RWPE1 (cell line): ENCODE measurements around the gene ZNF169.
"Not testable (repeated sequence)": the region's sequence is repeated elsewhere in the genome, so short reads cannot be mapped to it uniquely, and the experiment has no call there.

ENCODE experiments used
- CTCF ChIA-PET: fragments of 350-600 bp; sonication (Branson Sonifier 250); formaldehyde crosslinking; extraction: SDS; loops from one replicate; lab custom pipeline; 2021; lab: Yijun Ruan, JAX
- POLR2A ChIA-PET: fragments of 400-600 bp; formaldehyde crosslinking; extraction: SDS; loops from one replicate; lab custom pipeline; 2020; ENCODE audit warnings: antibody characterized with exemption; ENCODE audit not compliant: low non-redundant PET; lab: Yijun Ruan, JAX
- DNase-seq: peaks from one replicate; pipeline ENCODE4 v3.0.0; 2012; ENCODE audit warnings: low spot score
- H3K27ac ChIP-seq: fragments of 450-650 bp; 2 replicates; pipeline ENCODE4 v1.5.1; 2017
- CTCF ChIP-seq: fragments of 450-650 bp; conservative IDR thresholded peaks from 2 replicates; pipeline ENCODE4 v1.5.1; 2017; ENCODE audit warnings: low read depth, mild to moderate bottlenecking

The ZNF169 gene

GRCh38 chr9:94301583-94301982, 42.5 kb downstream of the ZNF169 start:
- TF ChIP-seq CTCF: no peak

GRCh38 chr9:94302426-94302825, 43.3 kb downstream of the ZNF169 start:
- TF ChIP-seq CTCF: no peak
- DNase-seq: no peak
- ChIA-PET CTCF (no interaction called here), POLR2A (no interaction called here)
- H3K27ac ChIP-seq: no peak overlapping the region

More at GRCh38 chr9:94301583-94301982, 42.5 kb downstream of the ZNF169 start:
- no peak overlapping the region for H3K27ac ChIP-seq
- ChIA-PET POLR2A (no interaction called here), CTCF (no interaction called here)
- DNase-seq: no peak

GRCh38 chr9:94303321-94303720, 44.2 kb downstream of the ZNF169 start:
- TF ChIP-seq CTCF: no peak
- H3K27ac ChIP-seq: no peak overlapping the region
- no peak for DNase-seq
- CTCF ChIA-PET: interaction anchor here (0.6 kb wide), 1 partner anchor 298 kb away, joined by 3 read pairs; no protein-coding TSS in a partner anchor
- POLR2A ChIA-PET: no interaction called here

- H3K27ac ChIP-seq, CTCF ChIA-PET, DNase-seq, POLR2A ChIA-PET: not testable (repeated sequence)
These were observed 56.2 kb downstream of the ZNF169 start for GRCh38 chr9:94315034-94315984.

DNA sequence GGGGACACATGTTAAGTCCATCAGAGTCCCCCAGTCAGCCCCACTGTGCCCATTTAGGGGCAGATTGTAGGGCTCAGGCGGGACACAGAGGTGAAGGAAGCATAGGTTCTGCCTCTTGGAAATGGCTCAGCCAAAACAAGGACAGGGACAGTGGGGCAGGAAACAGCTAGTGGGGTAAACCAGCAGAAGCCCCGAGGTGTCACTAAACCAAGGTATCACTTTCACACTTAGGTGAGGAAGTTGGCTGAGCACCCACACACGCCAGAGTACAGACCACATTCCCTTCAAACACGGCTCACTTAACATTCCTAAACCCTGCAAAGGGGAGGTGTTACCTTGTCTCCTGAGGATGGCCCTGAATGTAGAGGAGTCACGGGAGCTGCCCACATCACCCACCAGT, 57.1 kb downstream of the ZNF169 start:
- POLR2A ChIA-PET, DNase-seq, CTCF ChIA-PET, H3K27ac ChIP-seq: not testable (repeated sequence)

GRCh38 chr9:94317949-94318657, 59.0 kb downstream of the ZNF169 start:
- POLR2A ChIA-PET, CTCF ChIA-PET, DNase-seq, H3K27ac ChIP-seq: not testable (repeated sequence)

DNA sequence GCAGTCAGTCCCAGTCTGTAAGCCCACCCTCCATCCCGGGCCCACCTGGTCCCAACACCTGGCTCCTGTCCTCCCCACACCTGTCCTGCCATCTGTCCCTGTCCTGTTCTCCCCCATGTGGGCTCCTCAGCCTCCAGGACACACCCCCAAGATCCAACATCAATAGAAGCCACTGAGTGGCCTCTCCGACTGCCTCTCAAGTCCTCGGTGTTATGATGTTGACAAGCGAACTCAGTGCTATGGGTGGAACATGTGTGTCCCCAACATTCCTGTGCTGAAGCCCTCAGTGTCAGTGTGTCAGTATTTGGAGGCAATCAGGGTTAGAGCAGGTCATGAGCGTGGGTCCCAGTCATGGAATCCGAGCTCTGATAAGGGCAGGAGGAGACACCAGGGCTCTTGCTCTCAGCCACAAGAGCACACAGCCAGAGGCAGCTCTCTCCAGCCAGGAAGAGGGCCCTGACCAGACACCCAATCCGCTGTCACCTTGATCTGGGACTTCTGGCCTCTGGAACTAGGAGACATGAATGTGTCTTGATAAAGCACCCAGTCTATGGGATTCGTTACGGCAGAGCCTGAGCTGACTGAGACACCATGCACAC, 63.3 kb downstream of the ZNF169 start:
- H3K27ac ChIP-seq, DNase-seq, CTCF ChIA-PET, POLR2A ChIA-PET: not testable (repeated sequence)

DNA sequence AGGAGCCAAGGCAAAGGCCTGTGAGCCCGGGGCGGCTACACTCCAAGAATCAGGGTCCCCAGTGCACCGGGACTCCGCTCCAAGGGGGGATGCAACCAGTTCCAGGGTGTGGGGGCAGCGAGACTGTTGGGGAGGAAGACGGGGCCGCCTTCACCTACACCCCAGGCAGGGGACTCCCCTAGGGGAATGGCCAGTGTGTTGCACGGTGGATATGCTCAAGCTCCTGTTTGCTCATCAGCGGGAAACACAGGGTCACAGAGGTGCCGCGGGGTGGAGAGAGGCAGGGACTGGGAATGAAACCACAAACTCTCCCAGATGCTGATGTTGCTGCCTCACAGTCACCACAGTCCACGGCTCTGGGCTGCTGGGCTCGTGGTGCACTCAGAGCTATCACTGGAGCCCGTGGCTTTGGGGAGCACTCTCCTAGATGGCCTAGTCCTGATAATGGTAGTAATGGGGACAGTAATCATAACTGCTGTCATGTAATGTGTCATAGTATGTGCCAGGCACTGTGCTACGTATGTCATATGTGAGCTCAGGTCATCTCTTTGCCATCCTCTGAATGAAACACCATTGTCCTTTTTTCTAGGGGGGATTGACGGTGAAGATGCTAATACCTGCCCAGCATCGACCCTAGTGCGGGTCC, 64.2 kb downstream of the ZNF169 start:
- DNase-seq, CTCF ChIA-PET, POLR2A ChIA-PET, H3K27ac ChIP-seq: not testable (repeated sequence)

- CTCF ChIA-PET, DNase-seq, POLR2A ChIA-PET, H3K27ac ChIP-seq: not testable (repeated sequence)
These were observed 66.5 kb downstream of the ZNF169 start for GRCh38 chr9:94325583-94325982.

GRCh38 chr9:94328544-94328943, 69.4 kb downstream of the ZNF169 start, which contains the start of gene NUTM2F:
NUTM2F (minus strand) TSS chr9:94328644; CDS start chr9:94328623, 21 bp downstream.
- CTCF ChIA-PET, POLR2A ChIA-PET, H3K27ac ChIP-seq, DNase-seq: not testable (repeated sequence)

DNA sequence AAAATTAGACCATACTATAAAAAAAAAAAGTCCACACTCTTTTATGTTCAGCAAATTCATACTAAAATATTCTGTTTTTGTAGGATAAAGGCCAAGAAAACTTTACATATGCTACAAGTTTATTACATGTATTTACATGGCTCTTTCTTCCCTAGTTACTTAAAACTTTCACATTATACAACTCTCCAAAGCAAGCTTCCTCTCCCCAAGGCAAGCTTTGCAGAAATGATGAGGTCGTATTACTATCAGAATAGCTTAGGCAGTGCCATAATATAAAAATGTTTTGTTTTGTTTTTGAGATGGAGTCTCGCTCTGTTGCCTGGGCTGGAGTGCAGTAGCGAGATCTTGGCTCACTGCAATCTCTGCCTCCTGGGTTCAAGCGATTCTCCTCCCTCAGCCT, 77.3 kb downstream of the ZNF169 start:
- CTCF ChIA-PET, DNase-seq, POLR2A ChIA-PET, H3K27ac ChIP-seq: not testable (repeated sequence)

DNA sequence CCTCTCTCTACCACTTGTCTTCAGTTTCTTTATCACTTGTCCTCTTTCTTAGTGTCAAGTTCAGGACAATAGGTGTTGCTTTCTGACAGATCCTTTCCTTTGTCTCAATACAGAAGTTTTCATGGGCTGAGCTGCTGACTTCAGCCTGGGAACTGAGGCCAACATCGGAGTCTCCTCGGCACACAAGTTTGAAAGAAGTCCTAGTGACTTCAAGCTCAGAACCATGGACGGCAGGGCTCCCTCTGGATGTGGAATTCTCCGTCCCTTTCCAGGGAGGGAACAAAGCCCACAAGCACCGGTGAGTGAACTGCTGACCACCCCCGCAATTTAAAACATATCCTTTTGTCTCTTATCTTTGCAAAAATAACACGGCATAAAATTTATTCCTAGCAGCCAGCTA, 79.6 kb downstream of the ZNF169 start:
- DNase-seq, H3K27ac ChIP-seq, CTCF ChIA-PET, POLR2A ChIA-PET: not testable (repeated sequence)

DNA sequence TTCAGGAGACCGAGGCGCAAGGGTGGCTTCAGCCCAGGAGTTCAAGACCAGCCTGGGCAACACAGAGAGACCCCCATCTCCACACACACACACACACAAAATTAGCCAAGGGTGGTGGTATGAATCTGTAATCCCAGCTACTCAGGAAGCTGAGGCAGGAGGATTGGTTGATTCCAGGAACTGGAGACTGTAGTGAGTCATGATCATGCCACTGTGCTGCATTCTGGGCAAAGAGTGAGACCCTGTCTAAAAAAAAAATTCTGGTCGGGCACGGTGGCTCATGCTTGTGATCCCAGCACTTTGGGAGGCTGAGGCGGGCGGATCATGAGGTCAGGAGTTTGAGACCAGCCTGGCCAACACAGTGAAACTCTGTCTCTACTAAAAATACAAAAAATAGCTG, 80.6 kb downstream of the ZNF169 start:
- POLR2A ChIA-PET, CTCF ChIA-PET, DNase-seq, H3K27ac ChIP-seq: not testable (repeated sequence)
